Stimulated activated memory B cell treated with anti-CD40 and anti-IgM and Interleukin-4, amounts not matched to agents 10 μg/mL and 1 μg/mL and 100 μg/mL, for 72 hours (primary cell): ENCODE data around the gene PM20D1.
"Not testable (repeated sequence)": the region's sequence is repeated elsewhere in the genome, so short reads cannot be mapped to it uniquely, and the experiment has no call there.

Source experiments
- ATAC-seq: fragments of 150-1000 bp; cut with Tn5 transposase; 2 replicates; pipeline ENCODE4 v1.10.0; 2021
- H3K27ac Mint-ChIP-seq: one replicate; pipeline ENCODE4 v1.8.0; 2022; ENCODE audit warnings: mild to moderate bottlenecking, mixed read lengths
- H3K27me3 Mint-ChIP-seq: one replicate; pipeline ENCODE4 v1.8.0; 2022; ENCODE audit warnings: mixed read lengths
- H3K36me3 Mint-ChIP-seq: one replicate; pipeline ENCODE4 v1.8.0; 2022; ENCODE audit warnings: mixed read lengths
- H3K4me1 Mint-ChIP-seq: one replicate; pipeline ENCODE4 v1.8.0; 2022; ENCODE audit warnings: mixed read lengths
- H3K4me3 Mint-ChIP-seq: one replicate; pipeline ENCODE4 v1.8.0; 2022; ENCODE audit warnings: mild to moderate bottlenecking, moderate library complexity, mixed read lengths
- H3K9me3 Mint-ChIP-seq: one replicate; pipeline ENCODE4 v1.8.0; 2022; ENCODE audit warnings: mixed read lengths

PM20D1 gene, protein sequence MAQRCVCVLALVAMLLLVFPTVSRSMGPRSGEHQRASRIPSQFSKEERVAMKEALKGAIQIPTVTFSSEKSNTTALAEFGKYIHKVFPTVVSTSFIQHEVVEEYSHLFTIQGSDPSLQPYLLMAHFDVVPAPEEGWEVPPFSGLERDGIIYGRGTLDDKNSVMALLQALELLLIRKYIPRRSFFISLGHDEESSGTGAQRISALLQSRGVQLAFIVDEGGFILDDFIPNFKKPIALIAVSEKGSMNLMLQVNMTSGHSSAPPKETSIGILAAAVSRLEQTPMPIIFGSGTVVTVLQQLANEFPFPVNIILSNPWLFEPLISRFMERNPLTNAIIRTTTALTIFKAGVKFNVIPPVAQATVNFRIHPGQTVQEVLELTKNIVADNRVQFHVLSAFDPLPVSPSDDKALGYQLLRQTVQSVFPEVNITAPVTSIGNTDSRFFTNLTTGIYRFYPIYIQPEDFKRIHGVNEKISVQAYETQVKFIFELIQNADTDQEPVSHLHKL

DNA sequence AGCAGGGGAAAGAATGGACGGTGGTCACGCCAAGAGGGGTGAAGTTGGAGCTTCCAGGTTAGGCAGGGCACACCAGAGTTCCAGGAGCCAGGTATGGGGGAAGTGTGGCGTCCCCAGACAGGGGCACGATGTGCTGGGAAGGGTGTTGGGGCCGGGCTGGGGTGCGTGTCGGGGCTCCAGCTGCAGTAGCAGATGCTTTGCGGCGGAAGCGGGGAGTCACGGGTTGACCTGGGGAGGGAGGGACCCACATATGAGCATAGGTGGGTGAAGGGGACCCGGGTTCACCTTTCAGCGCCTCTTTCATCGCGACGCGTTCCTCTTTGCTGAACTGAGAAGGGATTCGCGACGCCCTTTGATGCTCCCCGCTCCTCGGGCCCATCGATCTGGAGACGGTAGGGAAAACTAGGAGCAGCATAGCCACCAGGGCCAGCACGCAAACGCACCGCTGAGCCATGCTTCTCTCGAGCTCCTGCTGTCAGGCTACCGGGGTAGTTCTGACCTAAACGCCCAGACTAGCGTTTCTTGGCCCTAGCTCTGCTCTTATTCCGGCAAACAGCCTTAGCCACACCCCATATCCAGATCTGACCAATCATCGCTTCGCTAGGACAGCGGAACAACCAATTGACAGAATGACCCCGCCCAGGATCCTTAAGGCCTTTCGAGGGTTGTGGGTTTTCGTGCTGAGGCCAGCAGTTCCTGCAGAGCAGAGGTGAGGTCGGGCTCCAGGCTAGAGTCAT lies at the start of gene PM20D1:
TSS of gene PM20D1 (minus strand) at position 514 of the 737 bp plus-strand sequence. CDS start at position 454, 60 bp downstream.
- no peaks in the 10 kb centered on the region for H3K4me1 Mint-ChIP-seq
- H3K27me3 Mint-ChIP-seq = no peaks in the 10 kb centered on the region
- no peaks in the 10 kb centered on the region for H3K9me3 Mint-ChIP-seq
- peaks cover 1% of the 10 kb centered on the region for H3K36me3 Mint-ChIP-seq
- peak within 1 kb of the TSS; percentile 82 for H3K4me3 Mint-ChIP-seq
- H3K27ac Mint-ChIP-seq = peak within 1 kb of the TSS; percentile 79
- ATAC-seq = peak; percentile 94

DNA sequence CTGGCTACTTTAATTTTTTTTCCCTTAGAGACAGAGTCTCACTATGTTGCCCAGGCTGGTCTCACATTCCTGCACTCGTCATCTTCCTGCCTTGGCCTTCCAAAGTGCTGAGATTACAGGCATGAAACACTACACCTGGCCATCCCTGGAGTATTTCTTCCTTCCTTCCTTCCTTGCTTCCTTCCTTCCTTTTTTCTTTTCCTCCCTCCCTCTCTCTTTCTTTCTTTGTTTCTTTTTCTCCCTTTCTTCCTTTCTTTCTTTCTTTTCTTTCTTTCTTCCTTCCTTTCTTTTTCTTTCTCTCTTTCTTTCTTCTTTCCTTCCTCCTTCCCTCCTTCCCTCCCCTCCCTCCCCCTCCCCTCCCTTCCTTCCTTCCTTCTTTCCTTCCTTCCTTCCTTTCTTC lies 46.4 kb upstream of the PM20D1 start:
- peaks cover 5% of the 10 kb centered on the region for H3K4me1 Mint-ChIP-seq
- no peak overlapping the region for H3K4me3 Mint-ChIP-seq

DNA sequence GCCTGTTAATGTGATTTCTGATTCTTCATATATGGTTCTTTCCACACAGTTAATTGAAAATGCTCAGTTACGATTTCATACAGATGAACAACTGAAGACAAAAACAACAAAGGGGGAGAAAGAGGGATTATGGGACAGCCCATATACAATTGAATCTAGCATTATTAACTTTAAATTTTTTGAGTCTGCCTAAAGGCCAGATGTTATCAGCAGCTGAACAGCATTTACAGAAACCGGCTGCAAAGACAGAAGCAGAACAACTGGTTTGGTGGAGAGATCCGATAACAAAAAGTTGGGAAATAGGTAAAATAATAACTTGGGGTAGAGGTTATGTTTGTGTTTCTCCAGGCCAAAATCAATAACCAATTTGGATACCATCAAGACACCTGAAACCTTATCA lies 44.2 kb upstream of the PM20D1 start:
- peaks cover 23% of the 10 kb centered on the region for H3K9me3 Mint-ChIP-seq
- peaks cover 17% of the 10 kb centered on the region for H3K36me3 Mint-ChIP-seq
- not testable (repeated sequence) for H3K4me1 Mint-ChIP-seq, H3K4me3 Mint-ChIP-seq, H3K27me3 Mint-ChIP-seq, ATAC-seq, H3K27ac Mint-ChIP-seq

More for the DNA sequence above, 46.4 kb upstream of the PM20D1 start:
- ATAC-seq = no peak
- H3K9me3 Mint-ChIP-seq = peaks cover 10% of the 10 kb centered on the region
- peaks cover 12% of the 10 kb centered on the region for H3K27me3 Mint-ChIP-seq
- no peak overlapping the region for H3K27ac Mint-ChIP-seq
- peaks cover 7% of the 10 kb centered on the region for H3K36me3 Mint-ChIP-seq

DNA sequence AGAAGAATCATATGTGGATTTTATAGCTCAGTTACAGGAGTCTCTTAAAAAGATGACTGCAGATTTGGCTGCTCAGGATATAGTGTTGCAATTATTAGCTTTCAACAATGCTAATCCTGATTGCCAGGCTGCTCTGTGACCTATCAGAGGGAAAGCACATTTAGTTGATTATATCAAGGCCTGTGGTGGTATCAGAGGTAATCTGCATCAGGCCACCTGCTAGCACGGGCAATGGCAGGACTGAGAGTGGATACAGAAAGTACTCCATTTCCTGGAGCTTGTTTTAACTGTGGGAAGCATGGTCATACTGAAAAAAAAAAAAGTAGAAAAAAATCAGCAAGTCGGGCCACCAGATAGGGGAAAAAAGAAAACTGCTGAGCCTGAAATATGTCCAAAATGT lies 42.2 kb upstream of the PM20D1 start:
- not testable (repeated sequence) for ATAC-seq, H3K27ac Mint-ChIP-seq, H3K4me3 Mint-ChIP-seq, H3K4me1 Mint-ChIP-seq
- peaks cover 20% of the 10 kb centered on the region for H3K36me3 Mint-ChIP-seq
- H3K9me3 Mint-ChIP-seq = peaks cover 25% of the 10 kb centered on the region
- peaks cover 13% of the 10 kb centered on the region for H3K27me3 Mint-ChIP-seq

DNA sequence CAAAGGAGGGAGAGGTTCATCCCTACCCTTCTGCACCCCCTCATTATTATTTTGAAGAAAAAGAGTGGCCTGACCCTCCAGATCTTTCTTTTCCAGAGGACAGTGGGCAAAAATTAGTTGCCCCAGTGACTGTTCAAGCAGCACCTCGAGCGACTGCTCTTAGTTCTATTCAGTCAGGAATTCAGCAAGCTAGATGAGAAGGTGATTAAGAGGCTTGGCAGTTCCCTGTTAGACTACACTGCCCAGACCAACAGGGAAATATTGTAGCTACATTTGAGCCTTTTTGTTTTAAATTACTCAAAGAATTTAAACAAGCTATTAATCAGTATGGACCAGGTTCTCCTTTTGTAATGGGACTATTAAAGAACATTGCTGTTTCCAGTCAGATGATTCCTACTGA lies 41.5 kb upstream of the PM20D1 start:
- not testable (repeated sequence) for H3K4me1 Mint-ChIP-seq, ATAC-seq, H3K27ac Mint-ChIP-seq, H3K4me3 Mint-ChIP-seq
- H3K36me3 Mint-ChIP-seq = peaks cover 18% of the 10 kb centered on the region
- peaks cover 22% of the 10 kb centered on the region for H3K9me3 Mint-ChIP-seq
- H3K27me3 Mint-ChIP-seq = peaks cover 13% of the 10 kb centered on the region

DNA sequence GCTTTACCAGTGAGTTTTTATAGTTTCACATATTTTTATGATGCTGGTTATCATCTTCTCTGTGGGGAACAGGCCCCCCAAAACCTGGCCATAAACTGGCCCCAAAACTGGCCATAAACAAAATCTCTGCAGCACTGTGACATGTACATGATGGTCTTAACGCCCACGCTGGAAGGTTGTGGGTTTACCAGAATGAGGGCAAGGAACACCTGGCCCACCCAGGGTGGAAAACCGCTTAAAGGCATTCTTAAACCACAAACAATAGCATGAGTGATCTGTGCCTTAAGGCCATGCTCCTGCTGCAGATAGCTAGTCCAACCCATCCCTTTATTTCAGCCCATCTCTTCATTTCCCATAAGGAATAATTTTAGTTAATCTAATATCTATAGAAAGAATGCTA lies 40.7 kb upstream of the PM20D1 start:
- not testable (repeated sequence) for H3K4me3 Mint-ChIP-seq, H3K4me1 Mint-ChIP-seq, ATAC-seq, H3K27ac Mint-ChIP-seq
- peaks cover 13% of the 10 kb centered on the region for H3K36me3 Mint-ChIP-seq
- peaks cover 13% of the 10 kb centered on the region for H3K27me3 Mint-ChIP-seq
- H3K9me3 Mint-ChIP-seq = peaks cover 15% of the 10 kb centered on the region

DNA sequence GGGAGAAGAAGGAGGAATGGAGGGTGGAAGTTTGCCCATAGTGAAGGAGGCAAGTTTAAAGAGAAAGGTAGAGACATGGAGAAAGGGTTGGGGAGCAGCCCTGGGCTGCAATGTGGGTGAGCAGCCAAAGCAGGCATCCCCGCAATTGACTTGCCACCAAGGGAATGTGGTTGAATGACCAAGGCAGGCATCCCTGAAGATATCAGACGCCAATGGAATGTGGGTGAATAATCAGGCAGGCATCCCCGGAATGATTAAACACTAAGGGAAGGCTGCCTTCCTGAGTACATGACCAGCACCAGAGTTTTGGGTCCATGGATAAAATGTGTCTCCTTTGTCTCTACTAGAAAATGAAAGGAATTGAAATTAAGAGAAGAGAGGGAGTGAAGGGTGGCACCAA lies 39.8 kb upstream of the PM20D1 start:
- not testable (repeated sequence) for ATAC-seq, H3K4me3 Mint-ChIP-seq, H3K27ac Mint-ChIP-seq, H3K4me1 Mint-ChIP-seq
- H3K9me3 Mint-ChIP-seq = peaks cover 15% of the 10 kb centered on the region
- H3K36me3 Mint-ChIP-seq = peaks cover 13% of the 10 kb centered on the region
- H3K27me3 Mint-ChIP-seq = peaks cover 13% of the 10 kb centered on the region

DNA sequence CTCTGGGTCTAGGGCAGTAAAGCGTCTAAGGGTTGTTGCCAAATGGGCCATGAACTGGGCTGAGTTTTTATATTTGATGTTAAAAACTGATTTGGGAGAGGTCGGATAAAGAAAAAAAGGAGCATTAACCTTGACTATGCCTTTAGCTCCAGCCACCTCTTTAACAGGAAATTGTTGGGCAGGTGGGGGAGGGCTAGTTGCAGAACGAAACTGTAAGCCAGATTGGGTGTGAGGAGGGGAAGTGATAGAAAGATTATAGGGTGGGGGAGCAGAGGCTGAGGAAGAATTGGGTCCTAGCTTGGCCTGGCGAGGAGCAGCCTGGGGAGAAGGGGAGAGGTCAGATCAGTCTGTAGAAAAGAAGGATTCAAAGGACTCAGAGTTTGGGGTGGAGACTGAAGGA lies 39.1 kb upstream of the PM20D1 start:
- peaks cover 13% of the 10 kb centered on the region for H3K36me3 Mint-ChIP-seq
- H3K27ac Mint-ChIP-seq, H3K4me3 Mint-ChIP-seq, H3K4me1 Mint-ChIP-seq, ATAC-seq: not testable (repeated sequence)
- peaks cover 13% of the 10 kb centered on the region for H3K27me3 Mint-ChIP-seq
- H3K9me3 Mint-ChIP-seq = peaks cover 15% of the 10 kb centered on the region

DNA sequence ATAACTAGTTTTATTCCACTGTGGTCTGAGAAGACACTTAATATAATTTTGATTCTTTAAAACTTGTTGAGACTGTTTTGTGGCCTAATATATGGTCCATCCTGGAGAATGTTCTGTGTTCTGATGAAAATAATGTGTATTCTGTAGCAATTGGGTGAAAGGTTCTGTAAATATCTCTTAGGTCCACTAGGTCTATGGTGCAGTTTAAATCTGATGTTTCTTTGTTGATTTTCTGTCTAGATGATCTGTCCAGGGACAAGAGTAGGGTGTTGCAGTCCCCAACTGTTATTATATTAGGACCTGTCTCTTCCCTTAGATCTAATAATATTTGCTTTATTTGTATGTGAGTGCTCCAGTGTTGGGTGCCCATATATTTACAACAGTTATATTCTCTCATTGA lies 33.9 kb upstream of the PM20D1 start:
- no peak overlapping the region for H3K4me3 Mint-ChIP-seq
- no peak overlapping the region for H3K27ac Mint-ChIP-seq
- H3K27me3 Mint-ChIP-seq = peaks cover 8% of the 10 kb centered on the region
- ATAC-seq = no peak
- H3K9me3 Mint-ChIP-seq = peaks cover 14% of the 10 kb centered on the region
- peaks cover 1% of the 10 kb centered on the region for H3K4me1 Mint-ChIP-seq
- H3K36me3 Mint-ChIP-seq = peaks cover 9% of the 10 kb centered on the region

DNA sequence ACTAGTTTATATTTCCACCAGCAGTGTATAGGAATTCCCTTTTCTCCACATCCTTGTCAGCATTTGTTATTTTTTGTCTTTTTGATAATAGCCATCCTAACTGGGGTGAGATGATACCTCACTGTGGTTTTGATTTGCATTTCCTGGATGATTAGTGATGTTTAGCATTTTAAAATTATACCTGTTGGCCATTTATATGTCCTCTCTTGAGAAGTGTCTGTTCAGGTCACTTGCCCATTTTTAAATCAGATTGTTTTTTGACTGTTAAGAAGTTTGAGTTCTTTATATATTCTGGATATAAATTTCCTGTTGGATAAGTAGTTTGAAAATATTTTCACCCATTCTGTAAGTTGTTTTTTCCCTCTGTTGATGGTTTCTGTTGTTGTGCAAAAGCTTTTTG lies 31.0 kb upstream of the PM20D1 start:
- no peak overlapping the region for H3K27ac Mint-ChIP-seq
- H3K4me3 Mint-ChIP-seq = no peak overlapping the region
- H3K36me3 Mint-ChIP-seq = peaks cover 13% of the 10 kb centered on the region
- no peaks in the 10 kb centered on the region for H3K4me1 Mint-ChIP-seq
- H3K9me3 Mint-ChIP-seq = peaks cover 19% of the 10 kb centered on the region
- no peak for ATAC-seq
- H3K27me3 Mint-ChIP-seq = peaks cover 9% of the 10 kb centered on the region

DNA sequence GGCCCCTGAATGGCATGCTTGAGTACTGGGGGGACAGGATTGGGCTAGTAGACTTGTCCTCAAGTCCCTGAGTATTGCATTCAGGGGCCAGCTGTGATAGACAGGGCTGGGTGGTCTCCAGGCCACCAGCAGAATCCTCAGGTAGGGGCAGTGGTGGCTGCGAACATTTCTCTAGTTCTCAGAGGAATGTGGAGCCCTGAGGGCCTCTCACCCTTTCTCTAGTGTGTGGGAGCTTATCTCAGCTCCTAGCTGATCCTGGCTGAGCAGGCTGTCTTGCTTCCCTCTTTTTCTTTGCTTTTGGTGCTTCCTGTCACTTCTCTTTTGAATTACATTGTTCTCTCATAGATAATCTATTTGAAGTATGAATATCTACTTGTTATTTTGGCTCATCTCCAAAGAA lies 30.0 kb upstream of the PM20D1 start:
- no peak for ATAC-seq
- Mint-ChIP-seq H3K27me3 (peaks cover 9% of the 10 kb centered on the region), H3K4me3 (no peak overlapping the region), H3K4me1 (no peaks in the 10 kb centered on the region), H3K9me3 (peaks cover 19% of the 10 kb centered on the region), H3K27ac (no peak overlapping the region), H3K36me3 (peaks cover 13% of the 10 kb centered on the region)

DNA sequence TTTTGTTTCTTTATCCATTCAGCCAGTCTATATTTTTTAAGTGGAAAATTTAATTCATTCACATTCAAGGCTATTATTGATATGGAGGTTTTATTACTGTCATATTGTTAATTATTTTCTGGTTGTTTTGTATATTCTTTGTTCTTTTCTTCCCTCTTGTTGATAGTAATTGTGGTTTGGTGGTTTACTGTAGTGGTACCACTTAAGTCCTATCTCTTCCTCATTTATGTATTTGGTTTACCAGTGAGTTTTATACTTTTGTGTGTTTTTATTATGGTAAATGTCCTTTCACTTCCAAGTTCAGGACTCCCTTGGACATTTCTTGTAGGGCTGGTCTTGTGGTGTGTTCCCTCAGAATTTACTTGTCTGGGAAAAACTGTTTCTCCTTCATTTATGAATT lies 28.1 kb upstream of the PM20D1 start:
- no peak for ATAC-seq
- H3K27me3 Mint-ChIP-seq = peaks cover 9% of the 10 kb centered on the region
- peaks cover 13% of the 10 kb centered on the region for H3K36me3 Mint-ChIP-seq
- no peak overlapping the region for H3K27ac Mint-ChIP-seq
- H3K4me3 Mint-ChIP-seq = no peak overlapping the region
- H3K9me3 Mint-ChIP-seq = peaks cover 19% of the 10 kb centered on the region
- no peaks in the 10 kb centered on the region for H3K4me1 Mint-ChIP-seq

DNA sequence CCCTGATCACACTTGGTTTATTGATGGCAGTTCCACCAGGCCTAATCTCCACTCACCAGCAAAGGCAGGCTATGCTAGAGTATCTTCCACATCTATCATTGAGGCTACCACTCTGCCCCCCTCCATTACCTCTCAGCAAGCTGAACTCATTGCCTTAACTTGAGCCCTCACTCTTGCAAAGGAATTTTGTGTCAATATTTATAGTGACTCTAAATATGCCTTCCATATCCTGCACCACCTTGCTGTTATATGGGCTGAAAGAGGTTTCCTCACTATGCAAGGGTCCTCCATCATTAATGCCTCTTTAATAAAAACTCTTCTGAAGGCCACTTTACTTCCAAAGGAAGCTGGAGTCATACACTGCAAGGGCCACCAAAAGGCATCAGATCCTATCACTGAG lies 23.2 kb upstream of the PM20D1 start:
- H3K27me3 Mint-ChIP-seq, ATAC-seq, H3K27ac Mint-ChIP-seq, H3K36me3 Mint-ChIP-seq, H3K4me1 Mint-ChIP-seq, H3K4me3 Mint-ChIP-seq, H3K9me3 Mint-ChIP-seq: not testable (repeated sequence)

DNA sequence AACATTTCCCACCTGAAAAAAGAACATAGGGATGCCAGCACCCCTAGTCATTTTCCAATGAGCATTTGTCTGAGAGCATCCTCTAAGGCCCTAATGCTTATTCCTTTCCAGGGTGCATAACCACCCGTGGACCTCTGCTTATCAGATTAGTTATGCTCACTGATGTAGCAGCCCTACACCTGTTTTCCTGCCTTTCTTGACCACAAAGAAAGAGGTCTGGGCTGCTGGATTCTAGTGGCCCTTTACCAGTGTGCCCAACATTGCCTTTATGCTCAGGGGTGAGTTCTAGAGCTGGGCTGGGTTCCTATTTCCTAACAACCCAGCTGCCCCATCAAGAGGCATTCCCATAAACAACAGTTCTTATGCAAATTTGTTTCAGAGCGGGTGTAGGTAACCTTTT lies 20.3 kb upstream of the PM20D1 start:
- H3K9me3 Mint-ChIP-seq = no peaks in the 10 kb centered on the region
- ATAC-seq = no peak
- H3K27ac Mint-ChIP-seq = no peak overlapping the region
- H3K4me1 Mint-ChIP-seq = no peaks in the 10 kb centered on the region
- no peaks in the 10 kb centered on the region for H3K36me3 Mint-ChIP-seq
- H3K27me3 Mint-ChIP-seq = no peaks in the 10 kb centered on the region
- no peak overlapping the region for H3K4me3 Mint-ChIP-seq

DNA sequence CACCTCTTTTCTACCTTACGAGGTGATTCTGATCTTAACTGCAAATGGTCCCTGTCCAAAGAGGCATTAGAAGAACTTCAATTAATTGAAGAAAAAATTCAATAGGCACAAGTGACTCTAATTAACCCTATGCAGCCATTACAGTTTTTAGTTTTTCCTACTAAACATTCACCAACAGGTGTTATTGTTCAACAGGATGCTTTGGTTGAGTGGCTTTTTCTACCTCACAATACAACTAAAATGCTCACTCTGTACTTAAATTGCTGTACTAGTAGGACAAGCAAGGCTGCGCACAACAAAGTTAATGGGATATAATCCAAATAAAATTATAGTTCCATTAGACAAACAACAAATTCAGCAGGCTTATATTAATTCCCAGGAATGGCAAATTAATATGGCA lies 11.6 kb upstream of the PM20D1 start:
- no peak overlapping the region for H3K4me3 Mint-ChIP-seq
- H3K36me3 Mint-ChIP-seq = peaks cover 7% of the 10 kb centered on the region
- no peak for ATAC-seq
- H3K4me1 Mint-ChIP-seq = peaks cover 13% of the 10 kb centered on the region
- no peak overlapping the region for H3K27ac Mint-ChIP-seq
- H3K9me3 Mint-ChIP-seq = peaks cover 6% of the 10 kb centered on the region
- H3K27me3 Mint-ChIP-seq = no peaks in the 10 kb centered on the region
